Keratinocyte (primary cell): ENCODE measurements around the gene SCNN1A. TPM values are rescaled to one million over a fixed set of nuclear protein-coding genes. Genes with fewer than 3 reads are reported as not detected.

Experiments
- DNase-seq: peaks from one replicate; pipeline ENCODE4 v3.0.0-alpha.2; 2011; ENCODE audit warnings: low read depth, missing footprints, low spot score
- FAIRE-seq: peaks from 2 replicates; lab custom pipeline; 2011; peaks lifted over from hg19 to GRCh38; lab: Jason Lieb, UNC
- H2AFZ ChIP-seq: 2 replicates; pipeline ENCODE4 v1.6.0; 2012; ENCODE audit warnings: low read length, control low read depth, inconsistent platforms; ENCODE audit not compliant: control insufficient read depth
- H3K27ac ChIP-seq: 2 replicates; pipeline ENCODE4 v1.5.1; 2011; ENCODE audit warnings: low read length; ENCODE audit not compliant: control insufficient read depth, insufficient read depth
- H3K27me3 ChIP-seq: 3 replicates; pipeline ENCODE4 v1.6.0; 2011; ENCODE audit warnings: low read length; ENCODE audit not compliant: control insufficient read depth, insufficient read depth; ENCODE audit errors: extremely low read depth
- H3K36me3 ChIP-seq, 2 experiments: 2 replicates in 1 of 2; 3 replicates in 1 of 2; pipeline ENCODE4 v1.5.1; 2011; ENCODE audit warnings: low read length in 2 of 2, mild to moderate bottlenecking in 1 of 2; ENCODE audit not compliant: control insufficient read depth in 2 of 2, insufficient read depth in 2 of 2; ENCODE audit errors: extremely low read depth in 1 of 2
- H3K4me1 ChIP-seq: 3 replicates; pipeline ENCODE4 v1.5.1; 2011; ENCODE audit warnings: low read length; ENCODE audit not compliant: control insufficient read depth, insufficient read depth; ENCODE audit errors: extremely low read depth
- H3K4me2 ChIP-seq: 3 replicates; pipeline ENCODE4 v1.6.0; 2011; ENCODE audit warnings: low read depth, low read length; ENCODE audit not compliant: control insufficient read depth, insufficient read depth; ENCODE audit errors: extremely low read depth
- H3K4me3 ChIP-seq, 3 experiments: fragments of 200-600 bp in 1 of 3; sonication (generic) in 1 of 3; 2 replicates in 2 of 3; 3 replicates in 1 of 3; pipeline ENCODE4 v1.5.1; 2011 to 2016; ENCODE audit warnings: low read length in 3 of 3, mild to moderate bottlenecking in 3 of 3, control low read depth in 2 of 3, inconsistent platforms in 1 of 3, low read depth in 1 of 3, mixed read lengths in 1 of 3, mixed run types in 1 of 3, moderate library complexity in 1 of 3; ENCODE audit not compliant: control insufficient read depth in 2 of 3, insufficient read depth in 2 of 3; ENCODE audit errors: extremely low read depth in 1 of 3
- H3K79me2 ChIP-seq: 2 replicates; pipeline ENCODE4 v1.6.0; 2012; ENCODE audit warnings: low read length; ENCODE audit not compliant: control insufficient read depth, insufficient read depth
- H3K9ac ChIP-seq: 3 replicates; pipeline ENCODE4 v1.6.0; 2011; ENCODE audit warnings: low read length; ENCODE audit not compliant: control insufficient read depth, insufficient read depth; ENCODE audit errors: extremely low read depth
- H3K9me1 ChIP-seq: 3 replicates; pipeline ENCODE4 v1.6.0; 2011; ENCODE audit warnings: low read length; ENCODE audit not compliant: control insufficient read depth, insufficient read depth; ENCODE audit errors: extremely low read depth
- H3K9me3 ChIP-seq: 2 replicates; pipeline ENCODE4 v1.5.1; 2012; ENCODE audit warnings: low read depth, low read length; ENCODE audit not compliant: control insufficient read depth
- H4K20me1 ChIP-seq: 3 replicates; pipeline ENCODE4 v1.6.0; 2011; ENCODE audit warnings: low read length; ENCODE audit not compliant: control insufficient read depth, insufficient read depth; ENCODE audit errors: extremely low read depth
- CTCF ChIP-seq, 3 experiments: IDR thresholded peaks in 1 of 3; conservative IDR thresholded peaks in 1 of 3; optimal IDR thresholded peaks in 1 of 3; 2 replicates in 2 of 3; 3 replicates in 1 of 3; pipeline versions ENCODE3 to v1.5.1; 2011; ENCODE audit warnings: low read length in 3 of 3, mild to moderate bottlenecking in 3 of 3, moderate library complexity in 2 of 3, control low read depth in 1 of 3, inconsistent platforms in 1 of 3; ENCODE audit not compliant: insufficient read depth in 2 of 3; ENCODE audit errors: extremely low read depth in 1 of 3
- EZH2 ChIP-seq: IDR thresholded peaks from one replicate; pipeline ENCODE4 v1.6.1; 2012; ENCODE audit warnings: inconsistent platforms, mild to moderate bottlenecking, low read length, moderate library complexity
- dilution Hi-C: fragments of 300-500 bp; cut with MboI; formaldehyde crosslinking; loops from one replicate; pipeline ENCODE4 v1.7.0; 2020; ENCODE audit warnings: low sequenced_read_pairs; ENCODE audit not compliant: extremely low pct_ligation_motif_present
- polyA plus RNA-seq, 5 experiments: library from polyadenylated mRNA; depleted of rRNA in 3 of 5; stranded (reverse) in 3 of 5; stranded (forward) in 1 of 5; unstranded in 1 of 5; fragments of >200 nt; gene quantifications; 1 replicate in 1 of 5; 2 replicates in 3 of 5; 3 replicates in 1 of 5; pipeline versions ENCODE4 v1.2.1 to v1.2.3, GENCODE V29; 2011 to 2012; ENCODE audit warnings: missing spikeins in 2 of 5, low read depth in 1 of 5, low replicate concordance in 1 of 5

The SCNN1A gene
- polyA plus RNA-seq, 1 donor (not counting 4 experiments of a cell fraction or from before 2014, with no cell fraction given) = 11.1 TPM

GRCh38 chr12:6355491-6356373 is 19.6 kb downstream of the SCNN1A start:
- Histone ChIP-seq H3K36me3 (peaks cover 0 to 2% of the 10 kb centered on the region in 2 experiments), H3K9ac (no peak overlapping the region), H3K4me1 (no peaks in the 10 kb centered on the region), H3K4me2 (no peak overlapping the region), H4K20me1 (no peaks in the 10 kb centered on the region), H3K79me2 (no peaks in the 10 kb centered on the region), H3K9me1 (peaks cover 4% of the 10 kb centered on the region), H3K27ac (no peak overlapping the region), H3K4me3 (no peak overlapping the region), H3K27me3 (no peaks in the 10 kb centered on the region), H3K9me3 (no peaks in the 10 kb centered on the region), H2AFZ (no peak overlapping the region)
- no peak for FAIRE-seq
- no peak for DNase-seq
- TF ChIP-seq EZH2 (no peak), CTCF (optimal IDR thresholded peaks at IDR 0.05 in 1 of 3, IDR thresholded peaks at IDR 0.05 in 1 of 3, conservative IDR thresholded peaks at IDR 0.05 in 1 of 3; ENCODE audit: extremely low read depth in 1 of 3, insufficient read depth in 2 of 3, low read length in 3 of 3) (peak in 2 of 3 experiments; percentile 47 to 72)
- dilution Hi-C loops = no loop called here

- no peak for FAIRE-seq
- no peak overlapping the region for H3K27ac ChIP-seq
- TF ChIP-seq EZH2 = no peak
- no peak for TF ChIP-seq CTCF (optimal IDR thresholded peaks at IDR 0.05 in 1 of 3, IDR thresholded peaks at IDR 0.05 in 1 of 3, conservative IDR thresholded peaks at IDR 0.05 in 1 of 3; ENCODE audit: extremely low read depth in 1 of 3, insufficient read depth in 2 of 3, low read length in 3 of 3)
These were observed 20.6 kb downstream of the SCNN1A start for GRCh38 chr12:6354495-6355393.

More at GRCh38 chr12:6354495-6355393, 20.6 kb downstream of the SCNN1A start:
- dilution Hi-C loops = no loop called here
- Histone ChIP-seq H3K9me3 (no peaks in the 10 kb centered on the region), H4K20me1 (no peaks in the 10 kb centered on the region), H3K9ac (no peak overlapping the region), H3K9me1 (peaks cover 4% of the 10 kb centered on the region), H3K79me2 (no peaks in the 10 kb centered on the region), H3K4me2 (no peak overlapping the region), H3K36me3 (peaks cover 0 to 2% of the 10 kb centered on the region in 2 experiments), H2AFZ (no peak overlapping the region), H3K4me1 (no peaks in the 10 kb centered on the region), H3K27me3 (no peaks in the 10 kb centered on the region), H3K4me3 (no peak overlapping the region)
- DNase-seq = no peak
